22Rv1 (cell line): ENCODE measurements around the gene LPAR6.

Experiments used
- H3K27ac ChIP-seq: fragments of 450-650 bp; 2 replicates; pipeline ENCODE4 v1.5.1; 2017
- CTCF ChIP-seq: fragments of 450-650 bp; IDR thresholded peaks from 2 replicates; pipeline ENCODE4 v1.5.1; 2017; ENCODE audit warnings: mild to moderate bottlenecking
- ZFX ChIP-seq: fragments of 450-650 bp; IDR thresholded peaks from 2 replicates; pipeline ENCODE4 v1.6.1; 2017; ENCODE audit warnings: antibody characterized with exemption, borderline replicate concordance

LPAR6 gene

GRCh38 chr13:48393030-48393697 lies 19.7 kb downstream of the LPAR6 start:
- TF ChIP-seq CTCF (no peak), ZFX (no peak)
- H3K27ac ChIP-seq: no peak overlapping the region

GRCh38 chr13:48391257-48391656 lies 21.7 kb downstream of the LPAR6 start:
- H3K27ac ChIP-seq: peak overlapping the region; percentile 74
- TF ChIP-seq ZFX (no peak), CTCF (no peak)

GRCh38 chr13:48386816-48387215 lies 26.1 kb downstream of the LPAR6 start:
- TF ChIP-seq ZFX (no peak), CTCF (no peak)
- H3K27ac ChIP-seq: no peak overlapping the region

- TF ChIP-seq CTCF (no peak), ZFX (no peak)
- no peak overlapping the region for H3K27ac ChIP-seq
Measured at GRCh38 chr13:48383384-48383783, 29.5 kb downstream of the LPAR6 start.

- TF ChIP-seq CTCF (no peak), ZFX (no peak)
- H3K27ac ChIP-seq: no peak overlapping the region
Measured at GRCh38 chr13:48380581-48380980, 32.3 kb downstream of the LPAR6 start.

- peak overlapping the region; percentile 23 for H3K27ac ChIP-seq
- TF ChIP-seq ZFX: no peak
- TF ChIP-seq CTCF: no peak
Measured at GRCh38 chr13:48377857-48378256, 35.1 kb downstream of the LPAR6 start.

- TF ChIP-seq ZFX: no peak
- no peak for TF ChIP-seq CTCF
Measured at GRCh38 chr13:48370815-48371214, 42.1 kb downstream of the LPAR6 start.

More at GRCh38 chr13:48370815-48371214, 42.1 kb downstream of the LPAR6 start:
- H3K27ac ChIP-seq: no peak overlapping the region
